ENCODE measurements around the gene ACBD4. TPM values are rescaled to one million over a fixed set of nuclear protein-coding genes. Genes with fewer than 3 reads are reported as not detected.

The ACBD4 gene
- total and polyA plus RNA-seq, 2 of the 13 experiments (the other 11 are each of a cell fraction or from before 2014, with no cell fraction given) = 16.1 to 26.9 TPM

DNA sequence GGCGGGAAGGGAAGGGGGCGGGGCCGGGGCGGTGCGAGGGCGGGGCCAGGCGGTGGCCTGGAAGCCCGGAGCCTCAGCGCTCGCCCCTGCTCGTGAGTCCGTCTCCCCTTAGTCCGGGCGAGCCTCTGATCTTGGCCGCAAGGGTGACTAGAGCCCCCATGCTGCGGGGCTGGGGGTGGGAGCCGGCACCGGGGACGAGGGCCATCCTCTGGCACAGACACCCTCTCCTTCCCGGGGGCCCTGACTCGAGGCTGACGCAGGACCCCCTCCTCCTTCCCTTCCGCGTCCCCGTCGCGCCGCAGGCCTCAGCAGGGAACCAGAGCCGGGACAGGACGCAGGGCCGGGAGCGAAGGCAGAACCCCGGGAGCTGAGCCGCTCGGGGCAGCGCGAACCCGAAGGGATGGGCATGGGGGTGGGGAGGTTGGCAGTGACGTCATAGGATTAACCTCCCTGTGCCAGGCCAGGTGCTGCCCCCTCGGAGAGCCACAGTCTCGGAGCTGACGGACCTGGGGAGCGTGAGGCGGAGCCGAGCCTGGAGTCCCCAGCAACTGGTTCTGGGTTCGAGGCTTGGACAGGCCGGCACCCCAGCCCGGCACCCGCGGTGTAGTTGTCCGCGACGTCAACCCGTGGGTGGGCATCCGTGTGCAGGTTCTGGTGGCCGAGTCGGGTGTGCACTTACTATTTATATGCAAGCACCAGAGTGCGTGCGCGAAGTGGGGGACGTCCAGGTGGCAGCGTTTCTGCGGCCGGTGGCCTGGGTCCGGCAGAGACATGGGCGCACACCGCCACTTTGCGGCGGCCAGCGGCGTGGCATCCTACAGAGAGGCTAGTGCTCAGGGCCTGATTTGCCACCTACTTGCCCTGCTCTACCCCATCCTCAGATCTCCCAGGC is 2.7 kb upstream of the ACBD4 start (continued):
- no peak for TF ChIP-seq RFX5 (IDR thresholded peaks at IDR 0.05; ENCODE audit: low read depth, low read length)
- peak; percentile 47; the same call in 1 of the 2 replicates for TF ChIP-seq YEATS4 (CRISPR knock-in tag; IDR thresholded peaks at IDR 0.05; ENCODE audit: borderline replicate concordance)
- no peak for TF ChIP-seq CCAR2 (optimal IDR thresholded peaks at IDR 0.05; ENCODE audit: low read depth, low read length)
- peak; percentile 37; the same call in 1 of the 2 replicates for TF ChIP-seq MED1 (CRISPR knock-in tag; IDR thresholded peaks at IDR 0.05)
- no peak for TF ChIP-seq ZNF432 (CRISPR knock-in tag; IDR thresholded peaks at IDR 0.05; ENCODE audit: borderline replicate concordance)
- no peak for TF ChIP-seq SATB2 (CRISPR knock-in tag; IDR thresholded peaks at IDR 0.05)
- TF ChIP-seq HMGA1 (CRISPR knock-in tag; conservative IDR thresholded peaks at IDR 0.05) = no peak
- TF ChIP-seq SKI (IDR thresholded peaks at IDR 0.05; ENCODE audit: partially characterized antibody) = no peak
- TF ChIP-seq, protein P1, sequence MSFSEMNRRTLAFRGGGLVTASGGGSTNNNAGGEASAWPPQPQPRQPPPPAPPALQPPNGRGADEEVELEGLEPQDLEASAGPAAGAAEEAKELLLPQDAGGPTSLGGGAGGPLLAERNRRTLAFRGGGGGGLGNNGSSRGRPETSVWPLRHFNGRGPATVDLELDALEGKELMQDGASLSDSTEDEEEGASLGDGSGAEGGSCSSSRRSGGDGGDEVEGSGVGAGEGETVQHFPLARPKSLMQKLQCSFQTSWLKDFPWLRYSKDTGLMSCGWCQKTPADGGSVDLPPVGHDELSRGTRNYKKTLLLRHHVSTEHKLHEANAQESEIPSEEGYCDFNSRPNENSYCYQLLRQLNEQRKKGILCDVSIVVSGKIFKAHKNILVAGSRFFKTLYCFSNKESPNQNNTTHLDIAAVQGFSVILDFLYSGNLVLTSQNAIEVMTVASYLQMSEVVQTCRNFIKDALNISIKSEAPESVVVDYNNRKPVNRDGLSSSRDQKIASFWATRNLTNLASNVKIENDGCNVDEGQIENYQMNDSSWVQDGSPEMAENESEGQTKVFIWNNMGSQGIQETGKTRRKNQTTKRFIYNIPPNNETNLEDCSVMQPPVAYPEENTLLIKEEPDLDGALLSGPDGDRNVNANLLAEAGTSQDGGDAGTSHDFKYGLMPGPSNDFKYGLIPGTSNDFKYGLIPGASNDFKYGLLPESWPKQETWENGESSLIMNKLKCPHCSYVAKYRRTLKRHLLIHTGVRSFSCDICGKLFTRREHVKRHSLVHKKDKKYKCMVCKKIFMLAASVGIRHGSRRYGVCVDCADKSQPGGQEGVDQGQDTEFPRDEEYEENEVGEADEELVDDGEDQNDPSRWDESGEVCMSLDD (CRISPR knock-in tag; IDR thresholded peaks at IDR 0.05; ENCODE audit: borderline replicate concordance) = peak; percentile 75; the same call in 1 of the 2 replicates
- TF ChIP-seq RBFOX2 (IDR thresholded peaks at IDR 0.05; ENCODE audit: low read depth, low read length) = peak; percentile 74
- TF ChIP-seq, protein P2, sequence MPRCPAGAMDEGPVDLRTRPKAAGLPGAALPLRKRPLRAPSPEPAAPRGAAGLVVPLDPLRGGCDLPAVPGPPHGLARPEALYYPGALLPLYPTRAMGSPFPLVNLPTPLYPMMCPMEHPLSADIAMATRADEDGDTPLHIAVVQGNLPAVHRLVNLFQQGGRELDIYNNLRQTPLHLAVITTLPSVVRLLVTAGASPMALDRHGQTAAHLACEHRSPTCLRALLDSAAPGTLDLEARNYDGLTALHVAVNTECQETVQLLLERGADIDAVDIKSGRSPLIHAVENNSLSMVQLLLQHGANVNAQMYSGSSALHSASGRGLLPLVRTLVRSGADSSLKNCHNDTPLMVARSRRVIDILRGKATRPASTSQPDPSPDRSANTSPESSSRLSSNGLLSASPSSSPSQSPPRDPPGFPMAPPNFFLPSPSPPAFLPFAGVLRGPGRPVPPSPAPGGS (CRISPR knock-in tag; IDR thresholded peaks at IDR 0.05) = no peak
- TF ChIP-seq, protein P3, sequence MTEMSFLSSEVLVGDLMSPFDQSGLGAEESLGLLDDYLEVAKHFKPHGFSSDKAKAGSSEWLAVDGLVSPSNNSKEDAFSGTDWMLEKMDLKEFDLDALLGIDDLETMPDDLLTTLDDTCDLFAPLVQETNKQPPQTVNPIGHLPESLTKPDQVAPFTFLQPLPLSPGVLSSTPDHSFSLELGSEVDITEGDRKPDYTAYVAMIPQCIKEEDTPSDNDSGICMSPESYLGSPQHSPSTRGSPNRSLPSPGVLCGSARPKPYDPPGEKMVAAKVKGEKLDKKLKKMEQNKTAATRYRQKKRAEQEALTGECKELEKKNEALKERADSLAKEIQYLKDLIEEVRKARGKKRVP (CRISPR knock-in tag; IDR thresholded peaks at IDR 0.05) = no peak; a peak in 1 of 4 replicates
- TF ChIP-seq ZNF563 (CRISPR knock-in tag; IDR thresholded peaks at IDR 0.05) = no peak
- TF ChIP-seq, protein P4, sequence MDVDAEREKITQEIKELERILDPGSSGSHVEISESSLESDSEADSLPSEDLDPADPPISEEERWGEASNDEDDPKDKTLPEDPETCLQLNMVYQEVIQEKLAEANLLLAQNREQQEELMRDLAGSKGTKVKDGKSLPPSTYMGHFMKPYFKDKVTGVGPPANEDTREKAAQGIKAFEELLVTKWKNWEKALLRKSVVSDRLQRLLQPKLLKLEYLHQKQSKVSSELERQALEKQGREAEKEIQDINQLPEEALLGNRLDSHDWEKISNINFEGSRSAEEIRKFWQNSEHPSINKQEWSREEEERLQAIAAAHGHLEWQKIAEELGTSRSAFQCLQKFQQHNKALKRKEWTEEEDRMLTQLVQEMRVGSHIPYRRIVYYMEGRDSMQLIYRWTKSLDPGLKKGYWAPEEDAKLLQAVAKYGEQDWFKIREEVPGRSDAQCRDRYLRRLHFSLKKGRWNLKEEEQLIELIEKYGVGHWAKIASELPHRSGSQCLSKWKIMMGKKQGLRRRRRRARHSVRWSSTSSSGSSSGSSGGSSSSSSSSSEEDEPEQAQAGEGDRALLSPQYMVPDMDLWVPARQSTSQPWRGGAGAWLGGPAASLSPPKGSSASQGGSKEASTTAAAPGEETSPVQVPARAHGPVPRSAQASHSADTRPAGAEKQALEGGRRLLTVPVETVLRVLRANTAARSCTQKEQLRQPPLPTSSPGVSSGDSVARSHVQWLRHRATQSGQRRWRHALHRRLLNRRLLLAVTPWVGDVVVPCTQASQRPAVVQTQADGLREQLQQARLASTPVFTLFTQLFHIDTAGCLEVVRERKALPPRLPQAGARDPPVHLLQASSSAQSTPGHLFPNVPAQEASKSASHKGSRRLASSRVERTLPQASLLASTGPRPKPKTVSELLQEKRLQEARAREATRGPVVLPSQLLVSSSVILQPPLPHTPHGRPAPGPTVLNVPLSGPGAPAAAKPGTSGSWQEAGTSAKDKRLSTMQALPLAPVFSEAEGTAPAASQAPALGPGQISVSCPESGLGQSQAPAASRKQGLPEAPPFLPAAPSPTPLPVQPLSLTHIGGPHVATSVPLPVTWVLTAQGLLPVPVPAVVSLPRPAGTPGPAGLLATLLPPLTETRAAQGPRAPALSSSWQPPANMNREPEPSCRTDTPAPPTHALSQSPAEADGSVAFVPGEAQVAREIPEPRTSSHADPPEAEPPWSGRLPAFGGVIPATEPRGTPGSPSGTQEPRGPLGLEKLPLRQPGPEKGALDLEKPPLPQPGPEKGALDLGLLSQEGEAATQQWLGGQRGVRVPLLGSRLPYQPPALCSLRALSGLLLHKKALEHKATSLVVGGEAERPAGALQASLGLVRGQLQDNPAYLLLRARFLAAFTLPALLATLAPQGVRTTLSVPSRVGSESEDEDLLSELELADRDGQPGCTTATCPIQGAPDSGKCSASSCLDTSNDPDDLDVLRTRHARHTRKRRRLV (CRISPR knock-in tag; IDR thresholded peaks at IDR 0.05) = no peak
- TF ChIP-seq ZNF781 (CRISPR knock-in tag; IDR thresholded peaks at IDR 0.05; ENCODE audit: borderline replicate concordance, not compliant biosample characterization) = peak; percentile 49
- no peak for TF ChIP-seq ZFAT (CRISPR knock-in tag; conservative IDR thresholded peaks at IDR 0.05)
- no peak; the same call in 1 of the 2 replicates for TF ChIP-seq GTF3A (CRISPR knock-in tag; conservative IDR thresholded peaks at IDR 0.05)
- no peak for TF ChIP-seq MAZ (IDR thresholded peaks at IDR 0.05; ENCODE audit: borderline replicate concordance, low read depth, low read length)
- peak; percentile 82 for TF ChIP-seq MAZ (CRISPR knock-in tag; IDR thresholded peaks at IDR 0.05; ENCODE audit: low read depth)
